HG03103 (cell line): ENCODE measurements around the gene ZDHHC18.
A peak's percentile ranks its signal among the peaks of the same experiment; 100 is the strongest.
"Not testable (repeated sequence)": the region's sequence is repeated elsewhere in the genome, so short reads cannot be mapped to it uniquely, and the experiment has no call there.

Experiments used
- ATAC-seq: cut with Tn5 transposase; IDR thresholded peaks from one replicate; pipeline ENCODE4 v1.9.1; 2021; ENCODE audit warnings: low read depth; ENCODE audit not compliant: unreplicated experiment

ZDHHC18 gene

GRCh38 chr1:26791148-26791547 is 35.3 kb upstream of the ZDHHC18 start:
- no peak for ATAC-seq

- ATAC-seq, result no peak
Observed at GRCh38 chr1:26791626-26792025, 34.9 kb upstream of the ZDHHC18 start.

GRCh38 chr1:26792924-26793323 is 33.6 kb upstream of the ZDHHC18 start:
- no peak for ATAC-seq

- ATAC-seq, result no peak
Observed at GRCh38 chr1:26794391-26794790, 32.1 kb upstream of the ZDHHC18 start.

GRCh38 chr1:26797627-26798026 is 28.9 kb upstream of the ZDHHC18 start:
- no peak for ATAC-seq

- no peak for ATAC-seq
Observed at GRCh38 chr1:26799479-26800142, 26.9 kb upstream of the ZDHHC18 start.

GRCh38 chr1:26803932-26804331 is 22.6 kb upstream of the ZDHHC18 start:
- not testable (repeated sequence) for ATAC-seq

GRCh38 chr1:26810105-26810504 is 16.4 kb upstream of the ZDHHC18 start:
- not testable (repeated sequence) for ATAC-seq

- no peak for ATAC-seq
Observed at GRCh38 chr1:26811057-26811456, 15.4 kb upstream of the ZDHHC18 start.

- no peak for ATAC-seq
Observed at GRCh38 chr1:26811708-26812107, 14.8 kb upstream of the ZDHHC18 start.

GRCh38 chr1:26814377-26814776 is 12.1 kb upstream of the ZDHHC18 start:
- no peak for ATAC-seq

- ATAC-seq, result no peak
Observed at GRCh38 chr1:26814893-26815292, 11.6 kb upstream of the ZDHHC18 start.

GRCh38 chr1:26820784-26821269 is 5.7 kb upstream of the ZDHHC18 start:
- peak; percentile 67 for ATAC-seq

- ATAC-seq, result no peak
Observed at GRCh38 chr1:26822737-26823395, 3.6 kb upstream of the ZDHHC18 start.

- ATAC-seq, result no peak
Observed at GRCh38 chr1:26824731-26825130, 1.8 kb upstream of the ZDHHC18 start.

- peak; percentile 3 for ATAC-seq
Observed at GRCh38 chr1:26827106-26827604, 667 bp downstream of the ZDHHC18 start.

GRCh38 chr1:26827663-26828062 is 1.2 kb downstream of the ZDHHC18 start:
- ATAC-seq, result no peak

GRCh38 chr1:26828411-26828991 is 2.0 kb downstream of the ZDHHC18 start:
- no peak for ATAC-seq

- no peak for ATAC-seq
Observed at GRCh38 chr1:26829184-26829911, 2.9 kb downstream of the ZDHHC18 start.

GRCh38 chr1:26831059-26831458 is 4.6 kb downstream of the ZDHHC18 start:
- ATAC-seq, result no peak
